Right kidney (tissue), 1 donor: Measurements from ENCODE around the gene BLM.

ENCODE experiments used
- DNase-seq: peaks from one replicate; pipeline ENCODE4 v3.0.0-alpha.2; 2016

The BLM gene

GRCh38 chr15:90691982-90692773 is 25.0 kb upstream of the BLM start:
- DNase-seq = no peak

GRCh38 chr15:90694987-90695386 is 22.2 kb upstream of the BLM start:
- DNase-seq = no peak

- DNase-seq = no peak
These were observed 20.0 kb upstream of the BLM start for GRCh38 chr15:90697175-90697574.

GRCh38 chr15:90698629-90699028 is 18.5 kb upstream of the BLM start:
- DNase-seq = no peak

GRCh38 chr15:90701048-90701447 is 16.1 kb upstream of the BLM start:
- DNase-seq = no peak

GRCh38 chr15:90701880-90702630 is 15.1 kb upstream of the BLM start:
- DNase-seq = no peak

GRCh38 chr15:90703455-90703854 is 13.7 kb upstream of the BLM start:
- no peak for DNase-seq

GRCh38 chr15:90705212-90705611 is 11.9 kb upstream of the BLM start:
- DNase-seq = no peak

GRCh38 chr15:90706394-90707327 is 10.5 kb upstream of the BLM start:
- DNase-seq = no peak

- no peak for DNase-seq
These were observed 9.7 kb upstream of the BLM start for GRCh38 chr15:90707489-90707888.

GRCh38 chr15:90708516-90708915 is 8.6 kb upstream of the BLM start:
- DNase-seq = no peak

GRCh38 chr15:90709278-90709677 is 7.9 kb upstream of the BLM start:
- no peak for DNase-seq

GRCh38 chr15:90710436-90711027 is 6.6 kb upstream of the BLM start:
- DNase-seq = no peak

GRCh38 chr15:90711418-90711824 is 5.7 kb upstream of the BLM start:
- DNase-seq = no peak

- DNase-seq = no peak
These were observed 5.3 kb upstream of the BLM start for GRCh38 chr15:90711842-90712241.

GRCh38 chr15:90713081-90713480 is 4.1 kb upstream of the BLM start:
- DNase-seq = no peak

- DNase-seq = no peak
These were observed 700 bp upstream of the BLM start for GRCh38 chr15:90716317-90716975.

GRCh38 chr15:90718232-90718631 is 1.1 kb downstream of the BLM start:
- no peak for DNase-seq

GRCh38 chr15:90720131-90720530 is 3.0 kb downstream of the BLM start:
- DNase-seq = no peak

GRCh38 chr15:90729261-90729660 is 12.1 kb downstream of the BLM start:
- no peak for DNase-seq

GRCh38 chr15:90730290-90730689 is 13.1 kb downstream of the BLM start:
- no peak for DNase-seq

- no peak for DNase-seq
These were observed 18.8 kb downstream of the BLM start for GRCh38 chr15:90735923-90736322.
